GM19324 (cell line): ENCODE data around the gene CDC27.
"Not testable (repeated sequence)": the region's sequence is repeated elsewhere in the genome, so short reads cannot be mapped to it uniquely, and the experiment has no call there.

Experiments
- ATAC-seq: cut with Tn5 transposase; IDR thresholded peaks from one replicate; pipeline ENCODE4 v1.9.1; 2021; ENCODE audit warnings: mild to moderate bottlenecking, moderate library complexity; ENCODE audit not compliant: unreplicated experiment, low FRiP score

Gene CDC27

DNA sequence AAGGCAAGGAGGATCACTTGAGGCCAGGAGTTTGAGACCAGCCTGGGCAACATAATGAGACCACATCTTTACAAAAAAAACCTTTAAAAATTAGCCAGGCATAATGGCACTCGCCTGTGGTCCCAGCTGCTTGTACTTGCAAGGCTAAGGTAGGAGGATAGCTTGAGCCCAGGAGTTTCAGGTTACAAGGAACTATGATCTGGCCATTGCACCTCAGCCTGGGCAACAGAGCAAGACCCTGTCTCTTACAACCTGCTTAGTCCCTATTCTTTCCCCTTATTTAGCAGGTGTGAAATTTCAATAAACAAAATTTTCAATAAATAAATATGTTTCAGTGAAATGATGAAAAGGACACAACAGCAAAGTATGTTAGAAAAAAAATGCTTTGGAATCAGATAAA is 114.7 kb downstream of the CDC27 start:
- not testable (repeated sequence) for ATAC-seq

DNA sequence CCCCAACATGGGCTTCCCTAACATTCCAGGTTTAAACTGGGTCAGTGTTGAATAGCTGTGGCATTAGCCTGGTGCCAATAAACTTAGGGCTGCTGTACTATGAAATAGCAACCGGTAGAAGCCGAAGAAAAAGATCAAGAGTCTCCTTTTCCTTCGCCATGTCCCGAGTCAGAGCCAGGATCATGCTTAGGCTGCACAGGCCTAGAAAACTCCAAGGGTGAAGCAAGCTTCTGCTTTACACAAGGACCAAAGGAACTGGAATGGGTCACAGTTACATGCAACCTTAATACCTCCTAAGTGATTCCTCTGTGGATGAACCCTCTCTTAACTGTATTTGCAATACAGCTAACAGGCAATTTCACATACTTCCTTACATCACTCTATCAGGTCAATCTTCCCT is 115.5 kb downstream of the CDC27 start:
- not testable (repeated sequence) for ATAC-seq

DNA sequence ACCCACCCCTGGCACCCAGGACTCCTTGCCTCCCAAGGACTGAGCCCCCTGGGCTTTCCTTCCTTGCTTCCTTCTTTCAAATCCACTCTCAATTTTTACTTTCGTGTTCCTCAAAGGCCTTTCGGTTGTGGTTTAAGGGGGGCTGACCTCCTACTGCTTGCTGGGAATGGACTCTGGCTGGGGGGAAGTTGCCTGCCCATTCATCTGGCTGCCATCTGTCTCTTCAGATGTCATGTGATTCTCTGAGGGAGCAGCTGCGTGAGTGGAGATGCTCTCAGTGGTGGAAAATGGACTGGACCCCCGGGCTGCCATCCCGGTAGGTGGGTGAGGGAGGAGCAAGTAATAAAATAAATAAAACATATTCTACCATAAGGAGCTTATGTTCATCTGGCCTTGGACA is 116.2 kb downstream of the CDC27 start:
- ATAC-seq, result no peak

DNA sequence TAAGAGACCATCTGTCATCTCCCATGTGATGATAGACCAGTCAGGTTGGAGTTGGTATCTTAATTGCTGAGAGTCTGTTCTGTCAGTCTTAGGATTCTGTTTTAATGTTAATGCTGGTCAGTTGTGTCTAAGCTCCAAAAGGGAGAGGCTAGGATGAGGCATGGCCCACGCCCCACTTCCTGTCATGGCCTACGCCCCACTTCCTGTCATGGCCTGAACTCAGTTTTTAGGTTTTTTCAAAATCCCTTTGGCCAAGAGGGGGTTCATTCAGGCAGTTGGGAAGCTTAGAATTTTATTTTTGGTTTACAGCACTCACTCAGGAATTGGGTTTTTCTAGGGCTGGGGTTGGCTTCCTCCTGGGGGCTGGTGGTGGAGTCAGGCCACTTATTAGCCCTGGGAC is 117.9 kb downstream of the CDC27 start:
- not testable (repeated sequence) for ATAC-seq

DNA sequence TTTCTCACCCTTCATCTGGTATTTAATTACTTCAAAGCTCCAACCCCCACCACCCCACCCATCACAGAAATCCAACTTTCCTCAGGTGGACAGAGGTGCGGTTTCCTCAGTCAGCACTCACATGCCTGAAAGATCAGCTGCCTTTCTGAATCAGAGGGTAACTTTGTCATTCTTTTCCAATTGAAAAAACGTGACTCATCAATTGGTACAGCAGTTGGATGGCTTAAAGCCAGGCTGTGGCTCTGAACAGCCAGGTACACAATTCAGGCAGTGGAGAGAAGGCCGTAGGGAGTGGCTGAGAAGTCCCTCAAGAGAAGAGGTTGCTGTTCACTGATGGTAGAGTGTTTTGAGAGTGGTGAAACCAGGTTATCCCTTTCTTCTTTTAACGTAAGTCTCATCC is 118.8 kb downstream of the CDC27 start:
- not testable (repeated sequence) for ATAC-seq
